Neural cell (in vitro differentiated cells): ENCODE data around the gene ZNF566. TPM values are rescaled to one million over a fixed set of nuclear protein-coding genes. Genes with fewer than 3 reads are reported as not detected.

Experiments
- H2AFZ ChIP-seq: fragments of 200-600, 300-800 bp; sonication (generic), shearing (Covaris generic); 2 replicates; pipeline ENCODE4 v1.6.0; 2014; ENCODE audit warnings: low read depth, mild to moderate bottlenecking, antibody characterized with exemption, low read length, moderate library complexity
- H3F3A ChIP-seq: fragments of 200-600 bp; shearing (Covaris generic); 2 replicates; pipeline ENCODE4 v1.6.1; 2016; ENCODE audit warnings: mild to moderate bottlenecking, moderate library complexity, mixed read lengths, antibody characterized with exemption, low read length; ENCODE audit not compliant: insufficient read depth, poor library complexity, severe bottlenecking
- H3K27ac ChIP-seq: fragments of 200-600, 300-800 bp; sonication (generic), shearing (Covaris generic); 2 replicates; pipeline ENCODE4 v1.5.1; 2014; ENCODE audit warnings: mild to moderate bottlenecking, low read length, moderate library complexity
- H3K27me3 ChIP-seq: fragments of 300-800, 200-600 bp; sonication (generic), shearing (Covaris generic); 2 replicates; pipeline ENCODE4 v1.6.0; 2014; ENCODE audit warnings: mild to moderate bottlenecking, low read depth, low read length, moderate library complexity; ENCODE audit not compliant: insufficient read depth
- H3K36me3 ChIP-seq: fragments of 300-800, 200-600 bp; sonication (generic), shearing (Covaris generic); 2 replicates; pipeline ENCODE4 v1.5.1; 2014; ENCODE audit warnings: mild to moderate bottlenecking, antibody characterized with exemption, low read length, moderate library complexity; ENCODE audit not compliant: insufficient read depth
- H3K4me2 ChIP-seq: fragments of 300-800, 200-600 bp; sonication (generic), shearing (Covaris generic); 2 replicates; pipeline ENCODE4 v1.6.0; 2014; ENCODE audit warnings: mild to moderate bottlenecking, low read length
- H3K4me3 ChIP-seq: fragments of 300-800, 200-600 bp; sonication (generic), shearing (Covaris generic); 2 replicates; pipeline ENCODE4 v1.5.1; 2014; ENCODE audit warnings: mild to moderate bottlenecking, low read length, moderate library complexity
- H3K79me2 ChIP-seq: fragments of 200-600 bp; shearing (Covaris generic); replicated peaks from 2 replicates; pipeline ENCODE4 v1.6.0; 2014; ENCODE audit warnings: mild to moderate bottlenecking, low read length, moderate library complexity; ENCODE audit not compliant: insufficient read depth
- H3K9ac ChIP-seq: fragments of 300-800, 200-600 bp; sonication (generic), shearing (Covaris generic); 2 replicates; pipeline ENCODE4 v1.6.1; 2016; ENCODE audit warnings: mild to moderate bottlenecking, low read length, mixed read lengths
- H3K9me2 ChIP-seq: fragments of 200-600 bp; shearing (Covaris generic); 2 replicates; pipeline ENCODE4 v1.6.1; 2016; ENCODE audit warnings: mild to moderate bottlenecking, low read length, mixed read lengths; ENCODE audit not compliant: insufficient read depth
- H3K9me3 ChIP-seq: fragments of 200-600, 300-800 bp; sonication (generic), shearing (Covaris generic); 2 replicates; pipeline ENCODE4 v1.6.1; 2016; ENCODE audit warnings: mild to moderate bottlenecking, mixed run types, low read length, moderate library complexity, mixed read lengths
- H4K20me1 ChIP-seq: fragments of 200-600 bp; shearing (Covaris generic); 2 replicates; pipeline ENCODE4 v1.6.1; 2016; ENCODE audit warnings: mild to moderate bottlenecking, mixed run types; ENCODE audit not compliant: insufficient read depth
- CTCF ChIP-seq: fragments of 450-650 bp; IDR thresholded peaks from 2 replicates; pipeline ENCODE4 v1.5.1; 2014; ENCODE audit warnings: antibody characterized with exemption, mild to moderate bottlenecking, moderate library complexity; ENCODE audit not compliant: poor library complexity, severe bottlenecking
- EP300 ChIP-seq: fragments of 450-650 bp; conservative IDR thresholded peaks from 2 replicates; pipeline ENCODE4 v1.6.1; 2014; ENCODE audit warnings: antibody characterized with exemption, mild to moderate bottlenecking, moderate library complexity; ENCODE audit not compliant: poor library complexity, severe bottlenecking
- EZH2 ChIP-seq: fragments of 200-600, 300-800 bp; shearing (Covaris generic), sonication (generic); IDR thresholded peaks from 2 replicates; pipeline ENCODE4 v1.6.1; 2014; ENCODE audit warnings: antibody characterized with exemption, low read length, borderline replicate concordance, mild to moderate bottlenecking; ENCODE audit not compliant: insufficient read depth, poor library complexity, severe bottlenecking
- MXI1 ChIP-seq: fragments of 450-650 bp; conservative IDR thresholded peaks from 2 replicates; pipeline ENCODE4 v1.6.1; 2014; ENCODE audit warnings: antibody characterized with exemption, mild to moderate bottlenecking; ENCODE audit not compliant: poor library complexity, severe bottlenecking
- POLR2AphosphoS5 ChIP-seq: IDR thresholded peaks from 2 replicates; pipeline ENCODE4 v1.6.1; 2012
- RAD21 ChIP-seq: fragments of 450-650 bp; conservative IDR thresholded peaks from 2 replicates; pipeline ENCODE4 v1.6.1; 2014; ENCODE audit warnings: antibody characterized with exemption, mild to moderate bottlenecking, moderate library complexity
- SMC3 ChIP-seq: fragments of 450-650 bp; conservative IDR thresholded peaks from 2 replicates; pipeline ENCODE4 v1.6.1; 2014; ENCODE audit warnings: antibody characterized with exemption, mild to moderate bottlenecking, moderate library complexity; ENCODE audit not compliant: poor library complexity
- TAF1 ChIP-seq: IDR thresholded peaks from 2 replicates; pipeline ENCODE4 v1.6.1; 2012; ENCODE audit warnings: low read depth
- polyA plus RNA-seq: library from polyadenylated mRNA; depleted of rRNA; stranded (reverse); fragments of >200 nt; gene quantifications from 2 replicates; pipeline ENCODE4 v1.2.3, GENCODE V29; 2014
- TF ChIP-seq, protein P1 (sequence below): IDR thresholded peaks from 2 replicates; pipeline ENCODE4 v1.6.1; 2012; ENCODE audit warnings: borderline replicate concordance

Gene ZNF566
- polyA plus RNA-seq, 1 donor from 2014 or later = 28.9 TPM

DNA sequence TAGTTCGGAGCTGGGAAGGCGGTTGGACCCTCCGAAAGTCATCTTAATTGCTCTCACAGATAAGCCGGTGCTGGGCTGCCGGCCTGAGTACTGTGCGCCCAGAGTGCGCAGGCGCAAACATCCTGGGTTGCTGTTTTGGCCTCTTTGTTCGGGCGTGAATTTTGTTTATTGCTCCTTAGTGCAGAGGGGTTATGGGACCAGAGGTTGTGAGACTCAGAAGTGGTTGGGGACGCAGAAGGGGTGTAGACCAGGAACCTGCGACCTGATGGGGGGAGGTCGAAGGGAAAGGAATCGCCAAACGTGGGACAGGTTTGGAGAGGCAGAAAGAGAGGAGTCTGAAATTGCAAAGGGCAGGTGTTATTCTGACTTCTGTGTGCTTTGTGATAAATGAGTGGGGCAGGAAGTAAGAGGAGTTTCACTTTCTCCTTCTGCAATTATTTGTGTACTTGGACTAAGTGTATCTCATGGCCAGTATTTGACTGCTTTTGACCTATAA, 607 bp upstream of the ZNF566 start:
- H3K4me3 ChIP-seq = peak overlapping the region; percentile 77
- no peaks in the 10 kb centered on the region for H3F3A ChIP-seq
- H3K27me3 ChIP-seq = no peaks in the 10 kb centered on the region
- no peaks in the 10 kb centered on the region for H4K20me1 ChIP-seq
- peak overlapping the region; percentile 62 for H3K4me2 ChIP-seq
- no peaks in the 10 kb centered on the region for H3K9me3 ChIP-seq
- H2AFZ ChIP-seq = peak overlapping the region; percentile 97
- TF ChIP-seq TAF1 = no peak
- TF ChIP-seq EP300 = no peak
- no peak for TF ChIP-seq CTCF
- no peak for TF ChIP-seq POLR2AphosphoS5
- TF ChIP-seq RAD21 = no peak
- no peak for TF ChIP-seq MXI1
- TF ChIP-seq, protein P1, sequence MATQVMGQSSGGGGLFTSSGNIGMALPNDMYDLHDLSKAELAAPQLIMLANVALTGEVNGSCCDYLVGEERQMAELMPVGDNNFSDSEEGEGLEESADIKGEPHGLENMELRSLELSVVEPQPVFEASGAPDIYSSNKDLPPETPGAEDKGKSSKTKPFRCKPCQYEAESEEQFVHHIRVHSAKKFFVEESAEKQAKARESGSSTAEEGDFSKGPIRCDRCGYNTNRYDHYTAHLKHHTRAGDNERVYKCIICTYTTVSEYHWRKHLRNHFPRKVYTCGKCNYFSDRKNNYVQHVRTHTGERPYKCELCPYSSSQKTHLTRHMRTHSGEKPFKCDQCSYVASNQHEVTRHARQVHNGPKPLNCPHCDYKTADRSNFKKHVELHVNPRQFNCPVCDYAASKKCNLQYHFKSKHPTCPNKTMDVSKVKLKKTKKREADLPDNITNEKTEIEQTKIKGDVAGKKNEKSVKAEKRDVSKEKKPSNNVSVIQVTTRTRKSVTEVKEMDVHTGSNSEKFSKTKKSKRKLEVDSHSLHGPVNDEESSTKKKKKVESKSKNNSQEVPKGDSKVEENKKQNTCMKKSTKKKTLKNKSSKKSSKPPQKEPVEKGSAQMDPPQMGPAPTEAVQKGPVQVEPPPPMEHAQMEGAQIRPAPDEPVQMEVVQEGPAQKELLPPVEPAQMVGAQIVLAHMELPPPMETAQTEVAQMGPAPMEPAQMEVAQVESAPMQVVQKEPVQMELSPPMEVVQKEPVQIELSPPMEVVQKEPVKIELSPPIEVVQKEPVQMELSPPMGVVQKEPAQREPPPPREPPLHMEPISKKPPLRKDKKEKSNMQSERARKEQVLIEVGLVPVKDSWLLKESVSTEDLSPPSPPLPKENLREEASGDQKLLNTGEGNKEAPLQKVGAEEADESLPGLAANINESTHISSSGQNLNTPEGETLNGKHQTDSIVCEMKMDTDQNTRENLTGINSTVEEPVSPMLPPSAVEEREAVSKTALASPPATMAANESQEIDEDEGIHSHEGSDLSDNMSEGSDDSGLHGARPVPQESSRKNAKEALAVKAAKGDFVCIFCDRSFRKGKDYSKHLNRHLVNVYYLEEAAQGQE = no peak
- TF ChIP-seq EZH2 = no peak
- H3K9me2 ChIP-seq = no peaks in the 10 kb centered on the region
- H3K27ac ChIP-seq = peak overlapping the region; percentile 96
- H3K9ac ChIP-seq = peak overlapping the region; percentile 93
- H3K36me3 ChIP-seq = no peaks in the 10 kb centered on the region
- H3K79me2 ChIP-seq = peaks cover 22% of the 10 kb centered on the region

DNA sequence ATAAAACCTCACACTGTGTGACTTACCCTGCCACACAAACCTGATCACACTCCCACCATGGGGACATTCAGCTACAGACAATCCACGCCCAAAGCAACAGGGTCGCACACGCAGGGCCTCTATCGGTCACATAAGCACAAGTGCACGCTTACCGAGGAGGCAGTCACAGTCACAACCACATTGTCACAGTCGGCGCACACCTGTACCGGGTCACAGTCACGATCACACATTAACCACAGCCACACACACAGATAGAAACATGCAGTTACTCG, 579 bp downstream of the ZNF566 start:
- no peaks in the 10 kb centered on the region for H3F3A ChIP-seq
- TF ChIP-seq CTCF = peak; percentile 15
- no peak for TF ChIP-seq SMC3
- TF ChIP-seq, protein P1 = no peak
- TF ChIP-seq RAD21 = no peak
- TF ChIP-seq TAF1 = no peak
- TF ChIP-seq EZH2 = no peak
- no peak for TF ChIP-seq POLR2AphosphoS5
- no peaks in the 10 kb centered on the region for H3K36me3 ChIP-seq
- H3K9me3 ChIP-seq = peaks cover 4% of the 10 kb centered on the region
- H3K9ac ChIP-seq = peak overlapping the region; percentile 93
- H3K4me2 ChIP-seq = peak overlapping the region; percentile 63
- H3K4me3 ChIP-seq = peak overlapping the region; percentile 77
- H2AFZ ChIP-seq = peak overlapping the region; percentile 97
- no peaks in the 10 kb centered on the region for H4K20me1 ChIP-seq
- no peaks in the 10 kb centered on the region for H3K9me2 ChIP-seq
- no peaks in the 10 kb centered on the region for H3K27me3 ChIP-seq
- H3K27ac ChIP-seq = peak overlapping the region; percentile 96
- H3K79me2 ChIP-seq = peaks cover 22% of the 10 kb centered on the region
